T-helper 1 cell treated with Interleukin-12 subunit alpha and Interleukin-12 subunit beta and Interleukin-4 antibody, amounts not matched to agents 30 ng/mL and 1 ng/mL, for 36 hours (primary cell): ENCODE data around the gene STH. TPM values are rescaled to one million over a fixed set of nuclear protein-coding genes. Genes with fewer than 3 reads are reported as not detected.

Experiments used
- intact Hi-C: fragments of 100-400 bp; cut with micrococcal nuclease; formaldehyde crosslinking; loops from one replicate; pipeline ENCODE4 v1.15.1; 2024
- total RNA-seq: library from RNA; stranded (reverse); gene quantifications from 2 replicates; pipeline ENCODE4 v1.2.3, GENCODE V29; 2022

The STH gene
- total RNA-seq, 1 donor from 2014 or later: not detected

GRCh38 chr17:46026166-46027047 is 27.4 kb downstream of the STH start:
- intact Hi-C loops: no loop called here

GRCh38 chr17:46027048-46027975 is 28.3 kb downstream of the STH start:
- intact Hi-C loops: no loop called here

- intact Hi-C loops: no loop called here
Observed at GRCh38 chr17:46027976-46028325, 28.9 kb downstream of the STH start.

GRCh38 chr17:46028374-46028773 is 29.3 kb downstream of the STH start:
- intact Hi-C loops: no loop called here

- intact Hi-C loops: no loop called here
Observed at GRCh38 chr17:46028981-46029565, 30.0 kb downstream of the STH start.

- intact Hi-C loops: no loop called here
Observed at GRCh38 chr17:46029627-46030026, 30.6 kb downstream of the STH start.

- intact Hi-C loops: no loop called here
Observed at GRCh38 chr17:46030752-46031151, 31.7 kb downstream of the STH start.

- intact Hi-C loops: no loop called here
Observed at GRCh38 chr17:46031440-46031839, 32.4 kb downstream of the STH start.

- intact Hi-C loops: no loop called here
Observed at GRCh38 chr17:46031920-46032319, 32.9 kb downstream of the STH start.

GRCh38 chr17:46032909-46033308 is 33.9 kb downstream of the STH start:
- intact Hi-C loops: no loop called here

GRCh38 chr17:46033392-46033791 is 34.3 kb downstream of the STH start:
- intact Hi-C loops: no loop called here

GRCh38 chr17:46035112-46035818 is 36.2 kb downstream of the STH start:
- intact Hi-C loops: no loop called here

GRCh38 chr17:46036491-46036890 is 37.4 kb downstream of the STH start:
- intact Hi-C loops: no loop called here

- intact Hi-C loops: no loop called here
Observed at GRCh38 chr17:46037722-46038255, 38.7 kb downstream of the STH start.

GRCh38 chr17:46038414-46038813 is 39.4 kb downstream of the STH start:
- intact Hi-C loops: no loop called here

GRCh38 chr17:46038937-46039336 is 39.9 kb downstream of the STH start:
- intact Hi-C loops: no loop called here

GRCh38 chr17:46039592-46040186 is 40.6 kb downstream of the STH start:
- intact Hi-C loops: no loop called here

- intact Hi-C loops: no loop called here
Observed at GRCh38 chr17:46042246-46042645, 43.2 kb downstream of the STH start.

- intact Hi-C loops: no loop called here
Observed at GRCh38 chr17:46042925-46043324, 43.9 kb downstream of the STH start.

GRCh38 chr17:46043606-46044005 is 44.6 kb downstream of the STH start:
- intact Hi-C loops: loop anchor here (1.0 kb wide), 3 partner anchors 41 to 170 kb away; no protein-coding TSS in a partner anchor
